ENCODE data around the gene CALY.

DNA sequence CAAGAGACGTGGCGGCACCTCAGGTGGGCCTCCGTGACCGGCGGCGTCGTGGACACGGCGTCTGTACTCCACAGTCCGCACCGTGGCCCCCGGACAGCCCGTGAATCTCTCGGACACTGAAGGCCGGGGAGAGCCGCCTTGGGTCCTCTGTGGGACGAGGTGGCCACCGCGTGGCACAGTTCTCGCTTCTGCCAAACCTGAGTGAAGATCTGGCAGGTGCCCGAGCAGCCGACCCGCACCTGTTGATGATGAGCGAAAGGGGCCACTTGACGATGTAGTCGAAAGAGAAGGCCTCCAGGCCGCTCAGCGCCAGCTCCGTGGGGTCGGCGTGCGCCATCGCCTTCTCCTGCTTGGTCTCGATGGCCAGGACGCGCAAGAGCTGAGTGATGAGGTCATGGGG is 51.5 kb downstream of the CALY start:
- TF ChIP-seq, protein P1, sequence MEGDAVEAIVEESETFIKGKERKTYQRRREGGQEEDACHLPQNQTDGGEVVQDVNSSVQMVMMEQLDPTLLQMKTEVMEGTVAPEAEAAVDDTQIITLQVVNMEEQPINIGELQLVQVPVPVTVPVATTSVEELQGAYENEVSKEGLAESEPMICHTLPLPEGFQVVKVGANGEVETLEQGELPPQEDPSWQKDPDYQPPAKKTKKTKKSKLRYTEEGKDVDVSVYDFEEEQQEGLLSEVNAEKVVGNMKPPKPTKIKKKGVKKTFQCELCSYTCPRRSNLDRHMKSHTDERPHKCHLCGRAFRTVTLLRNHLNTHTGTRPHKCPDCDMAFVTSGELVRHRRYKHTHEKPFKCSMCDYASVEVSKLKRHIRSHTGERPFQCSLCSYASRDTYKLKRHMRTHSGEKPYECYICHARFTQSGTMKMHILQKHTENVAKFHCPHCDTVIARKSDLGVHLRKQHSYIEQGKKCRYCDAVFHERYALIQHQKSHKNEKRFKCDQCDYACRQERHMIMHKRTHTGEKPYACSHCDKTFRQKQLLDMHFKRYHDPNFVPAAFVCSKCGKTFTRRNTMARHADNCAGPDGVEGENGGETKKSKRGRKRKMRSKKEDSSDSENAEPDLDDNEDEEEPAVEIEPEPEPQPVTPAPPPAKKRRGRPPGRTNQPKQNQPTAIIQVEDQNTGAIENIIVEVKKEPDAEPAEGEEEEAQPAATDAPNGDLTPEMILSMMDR (IDR thresholded peaks at IDR 0.05), result no peak
- TF ChIP-seq POLR2A (IDR thresholded peaks at IDR 0.05), result no peak
